DMS153 (cell line): ENCODE measurements around the gene CADPS2.

Experiments used
- DNase-seq: peaks from one replicate; lab custom pipeline; 2025; lab: John Stamatoyannopoulos, UW

The CADPS2 gene

GRCh38 chr7:122363144-122363543 lies 523.1 kb downstream of the CADPS2 start:
- no peak for DNase-seq

GRCh38 chr7:122362473-122362872 lies 523.8 kb downstream of the CADPS2 start:
- DNase-seq: no peak

GRCh38 chr7:122354656-122355055 lies 531.6 kb downstream of the CADPS2 start:
- no peak for DNase-seq

- DNase-seq: no peak
Observed at GRCh38 chr7:122352454-122352853, 533.8 kb downstream of the CADPS2 start.

- no peak for DNase-seq
Observed at GRCh38 chr7:122350701-122351100, 535.6 kb downstream of the CADPS2 start.

- no peak for DNase-seq
Observed at GRCh38 chr7:122344303-122344620, 542.0 kb downstream of the CADPS2 start.

- no peak for DNase-seq
Observed at GRCh38 chr7:122343601-122344302, 542.5 kb downstream of the CADPS2 start.

- DNase-seq: no peak
Observed at GRCh38 chr7:122340427-122340826, 545.8 kb downstream of the CADPS2 start.

GRCh38 chr7:122339145-122339904 lies 546.9 kb downstream of the CADPS2 start:
- no peak for DNase-seq

GRCh38 chr7:122337011-122337410 lies 549.2 kb downstream of the CADPS2 start:
- no peak for DNase-seq

- DNase-seq: no peak
Observed at GRCh38 chr7:122329145-122329802, 557.0 kb downstream of the CADPS2 start.

GRCh38 chr7:122327969-122328368 lies 558.3 kb downstream of the CADPS2 start:
- no peak for DNase-seq

GRCh38 chr7:122316467-122317388 lies 569.5 kb downstream of the CADPS2 start:
- no peak for DNase-seq

- no peak for DNase-seq
Observed at GRCh38 chr7:122315507-122316466, 570.5 kb downstream of the CADPS2 start.

GRCh38 chr7:122314284-122314683 lies 572.0 kb downstream of the CADPS2 start:
- DNase-seq: no peak

GRCh38 chr7:122312789-122313188 lies 573.5 kb downstream of the CADPS2 start:
- no peak for DNase-seq

- DNase-seq: no peak
Observed at GRCh38 chr7:122311734-122312450, 574.4 kb downstream of the CADPS2 start.

GRCh38 chr7:122311050-122311700 lies 575.1 kb downstream of the CADPS2 start:
- no peak for DNase-seq

- no peak for DNase-seq
Observed at GRCh38 chr7:122310119-122311021, 575.9 kb downstream of the CADPS2 start.
